GM12891 (cell line): ENCODE measurements around the gene FAM180A.

ENCODE experiments used
- POLR2A ChIP-seq: IDR thresholded peaks from 2 replicates; pipeline ENCODE4 v1.6.1; 2011; ENCODE audit warnings: low read depth, low read length, control low read depth
- POLR2AphosphoS5 ChIP-seq: IDR thresholded peaks from 2 replicates; pipeline ENCODE4 v1.6.1; 2011; ENCODE audit warnings: low read depth, low read length, control low read depth
- SPI1 ChIP-seq: IDR thresholded peaks from 2 replicates; pipeline ENCODE4 v1.6.1; 2011; ENCODE audit warnings: low read depth, low read length, control low read depth

- TF ChIP-seq POLR2A = no peak
- TF ChIP-seq POLR2AphosphoS5 = no peak
- TF ChIP-seq SPI1 = no peak
These were observed 32.9 kb downstream of the FAM180A start for GRCh38 chr7:135715673-135716072.
